ENCODE data around the gene SPRN.

Gene SPRN

DNA sequence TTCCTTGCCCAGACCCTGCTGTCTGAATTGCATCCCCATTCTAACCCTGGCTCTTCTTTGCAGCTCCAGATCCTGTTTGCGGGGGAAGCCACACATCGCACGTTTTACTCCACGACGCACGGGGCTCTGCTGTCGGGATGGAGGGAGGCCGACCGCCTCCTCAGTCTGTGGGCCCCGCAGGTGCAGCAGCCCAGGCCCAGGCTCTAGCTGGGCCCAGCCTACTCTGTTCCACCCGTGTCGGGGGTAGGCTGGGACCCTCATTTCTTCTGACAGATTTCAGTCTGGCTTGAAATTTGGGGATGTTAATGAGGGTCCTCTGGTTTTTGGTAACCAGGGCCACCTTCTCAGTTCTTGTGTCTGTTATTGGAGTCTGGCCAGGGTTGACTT lies 33.2 kb downstream of the SPRN start:
- no peak overlapping the region for H2AFZ ChIP-seq (ENCODE audit: low read depth, low read length, severe bottlenecking)
- no peak overlapping the region for H3K27ac ChIP-seq (ENCODE audit: low read depth, low read length)
- peaks cover 20% of the 10 kb centered on the region for H3K79me2 ChIP-seq (ENCODE audit: insufficient read depth, low read length)
- no peaks in the 10 kb centered on the region for H3K27me3 ChIP-seq (ENCODE audit: low read length)
- no peaks in the 10 kb centered on the region for H4K20me1 ChIP-seq (ENCODE audit: low read depth, low read length)
- no peak overlapping the region for H3K4me3 ChIP-seq (ENCODE audit: insufficient read depth, low read length, poor library complexity, severe bottlenecking)
- no peaks in the 10 kb centered on the region for H3K9me3 ChIP-seq (ENCODE audit: insufficient read depth, low read length)
- H3K4me2 ChIP-seq (ENCODE audit: low read depth, low read length, poor library complexity, severe bottlenecking): no peak overlapping the region
- H3K36me3 ChIP-seq (ENCODE audit: low read length): no peaks in the 10 kb centered on the region
- H3K9ac ChIP-seq (ENCODE audit: low read length): no peak overlapping the region
- H3K9me2 ChIP-seq (replicated peaks; ENCODE audit: insufficient read depth, low read length): no peaks in the 10 kb centered on the region
- peaks cover 22% of the 10 kb centered on the region for H3F3A ChIP-seq (ENCODE audit: insufficient read depth)
- no peak for TF ChIP-seq CTCF (IDR thresholded peaks at IDR 0.05; ENCODE audit: insufficient read depth, low read length, poor library complexity, severe bottlenecking)
- TF ChIP-seq EZH2phosphoT487 (conservative IDR thresholded peaks at IDR 0.05; ENCODE audit: low read length): no peak

GRCh38 chr10:133390597-133391248 lies 33.7 kb downstream of the SPRN start:
- H3K27ac ChIP-seq (ENCODE audit: low read depth, low read length): peak overlapping the region; percentile 93; the same call in 1 of the 2 replicates
- no peaks in the 10 kb centered on the region for H3K9me3 ChIP-seq (ENCODE audit: insufficient read depth, low read length)
- H3K36me3 ChIP-seq (ENCODE audit: low read length): no peaks in the 10 kb centered on the region
- TF ChIP-seq EZH2phosphoT487 (conservative IDR thresholded peaks at IDR 0.05; ENCODE audit: low read length) (no peak), CTCF (IDR thresholded peaks at IDR 0.05; ENCODE audit: insufficient read depth, low read length, poor library complexity, severe bottlenecking) (no peak)
- no peak overlapping the region for H2AFZ ChIP-seq (ENCODE audit: low read depth, low read length, severe bottlenecking)
- H4K20me1 ChIP-seq (ENCODE audit: low read depth, low read length): no peaks in the 10 kb centered on the region
- peak overlapping the region; percentile 92 for H3K4me2 ChIP-seq (ENCODE audit: low read depth, low read length, poor library complexity, severe bottlenecking)
- H3K4me3 ChIP-seq (ENCODE audit: insufficient read depth, low read length, poor library complexity, severe bottlenecking): no peak overlapping the region
- no peak overlapping the region for H3K9ac ChIP-seq (ENCODE audit: low read length)
- H3K79me2 ChIP-seq (ENCODE audit: insufficient read depth, low read length): peaks cover 15% of the 10 kb centered on the region
- H3K27me3 ChIP-seq (ENCODE audit: low read length): no peaks in the 10 kb centered on the region
- peaks cover 22% of the 10 kb centered on the region for H3F3A ChIP-seq (ENCODE audit: insufficient read depth)
- no peaks in the 10 kb centered on the region for H3K9me2 ChIP-seq (replicated peaks; ENCODE audit: insufficient read depth, low read length)

DNA sequence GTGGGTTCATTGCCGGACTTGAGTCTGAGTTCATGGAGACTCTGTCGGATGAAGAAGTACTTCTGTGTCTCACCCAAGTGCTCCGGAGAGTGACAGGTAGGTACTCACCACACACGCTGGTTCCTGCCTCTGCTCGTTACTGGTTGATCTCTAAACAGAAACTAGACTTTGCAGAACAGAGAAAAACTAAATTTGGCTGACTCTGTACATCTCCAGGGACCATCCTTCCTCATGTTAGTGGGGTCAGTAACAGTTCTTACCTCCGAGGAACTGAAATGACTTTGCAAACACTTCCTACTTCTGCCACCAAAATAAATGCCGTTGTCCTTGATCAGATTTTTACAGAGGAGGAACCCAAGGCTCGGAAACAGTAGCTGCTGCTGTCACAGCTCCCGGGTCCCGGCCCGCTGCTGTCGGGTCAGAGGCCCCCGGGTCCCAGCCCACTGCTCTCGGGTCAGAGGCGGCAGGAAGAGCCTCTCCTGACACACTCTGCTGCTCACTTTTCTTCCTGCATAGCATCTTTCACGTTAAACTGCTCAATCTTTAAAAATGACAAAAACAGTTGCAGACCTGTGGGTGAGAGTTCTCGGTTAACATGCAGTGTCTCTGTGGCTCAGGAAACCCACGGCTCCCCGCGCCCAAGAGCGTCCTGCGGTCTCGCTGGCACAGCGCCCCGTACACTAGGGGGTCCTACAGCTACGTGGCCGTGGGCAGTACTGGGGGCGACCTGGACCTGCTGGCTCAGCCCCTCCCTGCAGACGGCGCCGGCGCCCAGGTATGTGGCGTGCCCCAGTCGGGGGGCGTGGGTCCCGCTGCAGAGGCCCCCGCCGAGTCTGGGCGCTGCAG lies 35.2 kb downstream of the SPRN start:
- Histone ChIP-seq H3K4me2 (ENCODE audit: low read depth, low read length, poor library complexity, severe bottlenecking) (peak overlapping the region; percentile 92), H3K9ac (ENCODE audit: low read length) (peak overlapping the region; percentile 61), H3K4me3 (ENCODE audit: insufficient read depth, low read length, poor library complexity, severe bottlenecking) (peak overlapping the region; percentile 60)

More for the DNA sequence above, 35.2 kb downstream of the SPRN start:
- Histone ChIP-seq H3K27me3 (ENCODE audit: low read length) (no peaks in the 10 kb centered on the region), H3K9me2 (replicated peaks; ENCODE audit: insufficient read depth, low read length) (no peaks in the 10 kb centered on the region), H3K79me2 (ENCODE audit: insufficient read depth, low read length) (peaks cover under 1% of the 10 kb centered on the region; the same call in 1 of the 2 replicates), H4K20me1 (ENCODE audit: low read depth, low read length) (no peaks in the 10 kb centered on the region), H3F3A (ENCODE audit: insufficient read depth) (peaks cover 22% of the 10 kb centered on the region), H2AFZ (ENCODE audit: low read depth, low read length, severe bottlenecking) (peak overlapping the region; percentile 44), H3K9me3 (ENCODE audit: insufficient read depth, low read length) (no peaks in the 10 kb centered on the region), H3K36me3 (ENCODE audit: low read length) (no peaks in the 10 kb centered on the region), H3K27ac (ENCODE audit: low read depth, low read length) (peak overlapping the region; percentile 93)
- TF ChIP-seq CTCF (IDR thresholded peaks at IDR 0.05; ENCODE audit: insufficient read depth, low read length, poor library complexity, severe bottlenecking) (no peak), EZH2phosphoT487 (conservative IDR thresholded peaks at IDR 0.05; ENCODE audit: low read length) (no peak)

Data from SU-DHL-6 (cell line).